ENCODE results near the gene APOLD1. TPM values are rescaled to one million over a fixed set of nuclear protein-coding genes. Genes with fewer than 3 reads are reported as not detected.

Gene APOLD1
- total and polyA plus RNA-seq, 2 of the 8 experiments (the other 6 are each of a cell fraction or from before 2014, with no cell fraction given) = 0.12 to 0.71 TPM

DNA sequence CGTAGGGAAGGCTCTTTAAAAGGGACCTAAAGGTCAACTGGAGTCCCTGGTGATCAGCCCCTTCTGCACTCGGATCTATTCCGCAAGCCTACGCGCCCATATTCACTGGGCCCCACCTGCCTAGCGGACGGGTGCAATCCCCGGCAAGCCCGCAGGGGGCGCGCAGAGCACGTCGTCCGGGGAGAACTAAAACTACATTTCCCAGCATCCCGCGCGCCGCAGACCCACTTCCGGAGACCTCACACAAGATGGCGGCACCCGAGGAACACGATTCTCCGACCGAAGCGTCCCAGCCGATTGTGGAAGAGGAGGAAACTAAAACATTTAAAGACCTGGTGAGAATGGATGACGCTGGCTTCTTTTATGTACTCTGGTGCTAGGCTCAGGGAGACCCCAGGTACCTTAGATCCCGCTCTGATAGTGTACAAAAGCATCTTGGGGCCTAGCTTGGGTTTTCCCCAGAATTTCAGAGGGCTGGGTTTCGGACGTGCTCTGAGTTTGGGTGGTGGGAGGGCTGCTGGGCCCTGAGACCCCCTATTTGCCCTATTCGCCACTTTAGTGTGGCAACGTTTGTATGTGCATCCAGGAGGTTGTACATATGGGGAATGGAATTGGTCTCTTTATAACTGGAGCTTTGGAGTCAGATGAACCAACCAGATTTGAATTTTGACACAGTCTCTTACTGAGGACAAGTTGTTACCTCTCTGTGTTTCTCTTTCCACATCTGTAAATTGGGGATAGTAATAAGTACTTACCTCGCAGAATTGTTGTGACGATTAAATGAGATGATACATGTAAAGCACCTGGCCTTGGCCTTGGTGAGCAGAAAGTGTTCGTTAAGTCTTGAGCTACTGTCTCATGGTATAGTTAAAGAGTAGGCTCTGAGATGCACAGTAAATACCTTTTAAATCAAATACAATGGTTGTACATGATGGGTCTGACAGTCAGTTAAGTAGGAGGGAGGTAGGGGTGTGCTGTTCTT is 28.0 kb downstream of the APOLD1 start, which contains the start of gene DDX47:
TSS of gene DDX47 (plus strand) at position 227 of the 982 bp plus-strand sequence. CDS start at position 249, 22 bp downstream.
- H3K9ac ChIP-seq (replicated peaks in 1 of 4; ENCODE audit: extremely low read depth in 1 of 4, low read depth in 3 of 4, low read length in 3 of 4) = peak within 1 kb of the TSS; percentile 82 to 95 (median 94)
- H3K27me3 ChIP-seq (replicated peaks in 1 of 4; ENCODE audit: control insufficient read depth in 3 of 4, extremely low read depth in 1 of 4, insufficient read depth in 3 of 4, low read length in 3 of 4) = no peaks in the 10 kb centered on the region
- no peak within 1 kb of the TSS; the same call in 1 of the 2 replicates for H2BK15ac ChIP-seq (ENCODE audit: low read length)
- peak within 1 kb of the TSS; percentile 78 to 99 (median 93) for H3K4me3 ChIP-seq (ENCODE audit: extremely low read depth in 1 of 4, insufficient read depth in 2 of 4, low read depth in 3 of 4, low read length in 4 of 4)
- no peak within 1 kb of the TSS for H2AK5ac ChIP-seq (ENCODE audit: low read depth, low read length)
- H3K36me3 ChIP-seq (ENCODE audit: control insufficient read depth in 2 of 4, insufficient read depth in 4 of 4, low read length in 3 of 4) = peaks cover 0 to 13% (median 0%) of the 10 kb centered on the region in 4 experiments; a peak in 2 of 8 replicates
- H3K79me2 ChIP-seq (ENCODE audit: control insufficient read depth in 1 of 2, insufficient read depth in 2 of 2, low read length in 2 of 2) = peaks cover 6 to 49% of the 10 kb centered on the region in 2 experiments; a peak in 3 of 4 replicates
- no peaks in the 10 kb centered on the region; a peak in 1 of 7 replicates for H3K4me1 ChIP-seq (replicated peaks in 1 of 4; ENCODE audit: control insufficient read depth in 3 of 4, insufficient read depth in 4 of 4, low read length in 3 of 4)
- H2BK120ac ChIP-seq (replicated peaks; ENCODE audit: low read depth, low read length) = no peak within 1 kb of the TSS
- H3K14ac ChIP-seq (ENCODE audit: insufficient read length) = no peak within 1 kb of the TSS
- H3K4me2 ChIP-seq (ENCODE audit: insufficient read depth in 1 of 2, low read depth in 2 of 2, low read length in 2 of 2) = peak within 1 kb of the TSS; percentile 52 to 89
- H4K5ac ChIP-seq (ENCODE audit: insufficient read length, low read depth, low read length) = no peak within 1 kb of the TSS
- no peaks in the 10 kb centered on the region for H3K9me3 ChIP-seq (ENCODE audit: insufficient read depth in 2 of 2, low read depth in 1 of 2, low read length in 1 of 2)
- peak; percentile 58 for FAIRE-seq
- peak within 1 kb of the TSS; percentile 8; the same call in 1 of the 2 replicates for H2BK5ac ChIP-seq (ENCODE audit: low read depth, low read length)
- DNase-seq (ENCODE audit: low read depth in 1 of 2, low spot score in 2 of 2) = peak; percentile 76 to 100
- peak within 1 kb of the TSS; percentile 81 for H3K27ac ChIP-seq (ENCODE audit: low read depth, low read length)
- POLR2A ChIA-PET (ENCODE audit: partially characterized antibody) = interaction anchor here (0.8 to 2.3 kb wide), 7 partner anchors 13 to 266 kb away, joined by 3 to 10 read pairs (median 4); no protein-coding TSS in a partner anchor
- H2BK12ac ChIP-seq (ENCODE audit: low read depth, low read length) = no peak within 1 kb of the TSS
- H4K20me1 ChIP-seq (replicated peaks in 1 of 2; ENCODE audit: control insufficient read depth in 1 of 2, insufficient read depth in 2 of 2, low read length in 2 of 2) = peaks cover 0 to 3% of the 10 kb centered on the region in 2 experiments
- no peak within 1 kb of the TSS for H2BK20ac ChIP-seq (ENCODE audit: low read length)
- peak within 1 kb of the TSS; percentile 84; the same call in 1 of the 2 replicates for H2AFZ ChIP-seq (ENCODE audit: low read length)
- CTCF ChIA-PET (ENCODE audit: partially characterized antibody) = interaction anchor here (0.7 to 9.8 kb wide), 24 partner anchors 8 to 399 kb away, joined by 3 to 55 read pairs (median 4); no protein-coding TSS in a partner anchor
- peak within 1 kb of the TSS; percentile 35; the same call in 1 of the 2 replicates for H4K8ac ChIP-seq (ENCODE audit: extremely low read depth, insufficient read depth, low read length)
- H3K4ac ChIP-seq (replicated peaks; ENCODE audit: insufficient read length, low read depth, low read length) = no peak within 1 kb of the TSS
- H3K23me2 ChIP-seq (ENCODE audit: low read depth, low read length) = no peaks in the 10 kb centered on the region; the same call in 1 of the 2 replicates
- peak within 1 kb of the TSS; percentile 21; the same call in 1 of the 2 replicates for H3K18ac ChIP-seq (ENCODE audit: extremely low read depth, low read length)
- H3K79me1 ChIP-seq (ENCODE audit: low read depth, low read length) = no peaks in the 10 kb centered on the region; the same call in none of the 2 replicates
- H3K23ac ChIP-seq (ENCODE audit: insufficient read length) = no peak within 1 kb of the TSS
- H4K91ac ChIP-seq (replicated peaks; ENCODE audit: insufficient read length, low read length) = no peak within 1 kb of the TSS
- 7% methylated on average over 34 of the region's 35 CpGs; no CpG with 5 or more reads in 1 of the 2 experiments for WGBS, 2 experiments (ENCODE audit: extremely low coverage in 1 of 2, insufficient coverage in 1 of 2, insufficient read length in 1 of 2, insufficient replicate concordance in 2 of 2, low coverage in 1 of 2, low lambda C conversion rate in 2 of 2, missing lambda C conversion rate in 1 of 2)
- peak within 1 kb of the TSS; percentile 2 for H3K56ac ChIP-seq (replicated peaks; ENCODE audit: insufficient read length, low read depth, low read length)
- TF ChIP-seq ASH2L (IDR thresholded peaks at IDR 0.05; ENCODE audit: low read length) (peak; percentile 94), GABPA (IDR thresholded peaks at IDR 0.05; ENCODE audit: borderline replicate concordance, insufficient read depth, low read length) (peak; percentile 89; the same call in 1 of the 2 replicates), POU5F1 (IDR thresholded peaks at IDR 0.05; ENCODE audit: low read depth, low read length) (no peak), KDM4A (IDR thresholded peaks at IDR 0.05; ENCODE audit: low read depth, low read length, severe bottlenecking) (no peak), JUND (IDR thresholded peaks at IDR 0.05; ENCODE audit: low read length) (no peak), RAD21 (IDR thresholded peaks at IDR 0.05 in 1 of 2, conservative IDR thresholded peaks at IDR 0.05 in 1 of 2; ENCODE audit: low read depth in 2 of 2, low read length in 2 of 2) (peak; percentile 15 to 32; a peak in 1 of 4 replicates), TAF1 (IDR thresholded peaks at IDR 0.05; ENCODE audit: low read depth, low read length) (peak; percentile 98), PHF8 (conservative IDR thresholded peaks at IDR 0.05; ENCODE audit: low read depth, low read length) (peak; percentile 90), POLR2A (IDR thresholded peaks at IDR 0.05; ENCODE audit: control extremely low read depth in 1 of 2, low read depth in 2 of 2, low read length in 2 of 2) (peak; percentile 65 to 85), SIX5 (IDR thresholded peaks at IDR 0.05; ENCODE audit: low read depth, low read length) (peak; percentile 89)

Measured in H1 (cell line).